Stomach (tissue), 9 donors: ENCODE measurements around the gene LCN1. TPM values are rescaled to one million over a fixed set of nuclear protein-coding genes. Genes with fewer than 3 reads are reported as not detected.

ENCODE experiments used
- DNase-seq, 2 donors: peaks; one replicate each; pipeline versions ENCODE4 v3.0.0 to v3.0.0-alpha.2; 2013 to 2019
- H3K27ac ChIP-seq, 5 donors: fragments of 200-600 bp in 4 of 5; sonication (generic) in 4 of 5; one replicate each; pipeline ENCODE4 v1.5.1; 2013 to 2019; ENCODE audit warnings: mild to moderate bottlenecking in 1 of 5, moderate library complexity in 1 of 5
- H3K27me3 ChIP-seq, 3 donors: fragments of 200-600 bp; sonication (generic); one replicate each; pipeline ENCODE4 v1.5.1; 2017 to 2019; ENCODE audit warnings: mixed run types in 1 of 3
- H3K36me3 ChIP-seq, 4 donors: fragments of 200-600 bp; sonication (generic); 1 replicate in 3 of 4; 2 replicates in 1 of 4; pipeline ENCODE4 v1.5.1; 2016 to 2019
- H3K4me1 ChIP-seq, 4 donors: fragments of 200-600 bp; sonication (generic); one replicate each; pipeline ENCODE4 v1.5.1; 2016 to 2019
- H3K4me3 ChIP-seq, 4 donors: fragments of 200-600 bp; sonication (generic) in 3 of 4; one replicate each; pipeline ENCODE4 v1.5.1; 2016 to 2019; ENCODE audit warnings: mild to moderate bottlenecking in 1 of 4
- H3K9me3 ChIP-seq, 4 donors: fragments of 200-600 bp; sonication (generic); one replicate each; pipeline ENCODE4 v1.5.1; 2016 to 2019
- EP300 ChIP-seq: sonication (generic); formaldehyde crosslinking; IDR thresholded peaks from one replicate; pipeline ENCODE4 v1.6.1; 2017; ENCODE audit warnings: antibody characterized with exemption
- POLR2A ChIP-seq, 4 donors: fragments of 450-650 bp; IDR thresholded peaks; one replicate each; pipeline ENCODE4 v1.6.1; 2016; ENCODE audit warnings: antibody characterized with exemption in 4 of 4, control low read depth in 2 of 4, mild to moderate bottlenecking in 1 of 4, moderate library complexity in 1 of 4
- POLR2AphosphoS5 ChIP-seq, 3 donors: sonication (generic); formaldehyde crosslinking; IDR thresholded peaks; one replicate each; pipeline ENCODE4 v1.6.1; 2016; ENCODE audit warnings: antibody characterized with exemption in 3 of 3
- WGBS, 5 donors: extraction: QIAGEN DNeasy Blood & Tissue Kit in 3 of 5; methylation state at CpG; one replicate each; pipeline versions ENCODE4 v1.1.5 to v1.1.7; 2013 to 2018; 5-methylcytosine and 5-hydroxymethylcytosine counted together
- intact Hi-C: fragments of 100-400 bp; cut with DNase I; formaldehyde crosslinking; loops from one replicate; pipeline ENCODE4 v1.15.1; 2023; ENCODE audit warnings: low total_unique reads
- polyA plus RNA-seq, 3 donors: library from polyadenylated mRNA; stranded (reverse); fragments of 200-250 nt; gene quantifications; one replicate each; pipeline ENCODE4 v1.2.3, GENCODE V29; 2013
- total RNA-seq, 5 donors: library from RNA; depleted of rRNA; stranded (reverse); fragments of >200 nt; gene quantifications; one replicate each; pipeline versions ENCODE4 v1.1.0 to v1.2.3, GENCODE V29; 2014 to 2016
- TF ChIP-seq, protein P1 (sequence below), 7 experiments: fragments of 450-650 bp in 4 of 7; fragments of 200-600 bp in 3 of 7; sonication (generic) in 3 of 7; IDR thresholded peaks; one replicate each; pipeline ENCODE4 v1.5.1; 2016 to 2019; ENCODE audit warnings: antibody characterized with exemption in 7 of 7, control low read depth in 2 of 7, mild to moderate bottlenecking in 1 of 7
- donor health status: healthy with polysubstance abuse.
- donor health status: Bipolar disorder and iron deficiency.
- donor health status: healthy.

LCN1 gene
- total and polyA plus RNA-seq, 8 donors = not detected

DNA sequence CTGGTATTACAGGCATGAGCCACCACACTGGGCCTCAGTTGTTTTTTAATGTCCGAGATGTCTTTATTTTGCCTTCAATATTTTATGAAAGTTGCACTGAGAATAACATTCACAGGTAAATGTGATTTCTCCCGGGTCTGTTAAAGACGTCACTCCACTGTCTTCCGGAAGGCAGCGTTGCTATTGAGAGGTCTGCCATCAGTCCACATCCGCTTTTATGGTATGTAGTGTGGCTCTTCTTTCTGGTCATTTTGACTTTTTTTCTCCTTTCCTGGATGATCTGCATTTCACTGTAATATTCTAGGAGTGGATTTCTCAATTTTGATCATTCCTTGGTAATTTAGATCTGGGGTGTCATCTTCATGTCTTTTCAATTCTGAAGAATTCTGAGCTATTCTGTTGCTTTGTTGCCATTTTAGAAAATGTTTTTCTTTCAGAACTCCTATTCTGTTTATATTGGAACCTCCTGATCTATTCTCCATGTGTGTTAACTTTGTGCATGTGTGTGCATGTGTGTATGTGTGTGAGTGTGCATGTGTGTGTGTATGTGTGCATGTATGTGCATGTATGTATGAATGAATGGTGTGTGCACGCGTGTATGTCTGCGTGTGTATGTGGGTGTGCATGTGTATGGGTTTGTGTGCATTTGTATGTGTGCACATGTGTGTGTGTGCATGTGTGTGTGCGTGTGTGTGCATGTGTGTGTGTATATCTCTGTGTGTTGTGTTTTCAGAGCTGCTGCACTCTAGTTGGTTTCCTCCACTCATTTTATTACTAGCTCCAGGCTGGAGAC, 1.9 kb upstream of the LCN1 start:
- no peaks in the 10 kb centered on the region for H3K36me3 ChIP-seq
- no peaks in the 10 kb centered on the region for H3K4me1 ChIP-seq
- peaks cover 0 to 56% (median 16%) of the 10 kb centered on the region in 3 donors for H3K27me3 ChIP-seq
- 89 to 93% (median 92%) methylated on average over 10 of the region's 10 CpGs for WGBS, 5 donors
- peak in 1 of 2 donors; percentile 3 for DNase-seq
- TF ChIP-seq EP300 = no peak
- TF ChIP-seq, protein P1, sequence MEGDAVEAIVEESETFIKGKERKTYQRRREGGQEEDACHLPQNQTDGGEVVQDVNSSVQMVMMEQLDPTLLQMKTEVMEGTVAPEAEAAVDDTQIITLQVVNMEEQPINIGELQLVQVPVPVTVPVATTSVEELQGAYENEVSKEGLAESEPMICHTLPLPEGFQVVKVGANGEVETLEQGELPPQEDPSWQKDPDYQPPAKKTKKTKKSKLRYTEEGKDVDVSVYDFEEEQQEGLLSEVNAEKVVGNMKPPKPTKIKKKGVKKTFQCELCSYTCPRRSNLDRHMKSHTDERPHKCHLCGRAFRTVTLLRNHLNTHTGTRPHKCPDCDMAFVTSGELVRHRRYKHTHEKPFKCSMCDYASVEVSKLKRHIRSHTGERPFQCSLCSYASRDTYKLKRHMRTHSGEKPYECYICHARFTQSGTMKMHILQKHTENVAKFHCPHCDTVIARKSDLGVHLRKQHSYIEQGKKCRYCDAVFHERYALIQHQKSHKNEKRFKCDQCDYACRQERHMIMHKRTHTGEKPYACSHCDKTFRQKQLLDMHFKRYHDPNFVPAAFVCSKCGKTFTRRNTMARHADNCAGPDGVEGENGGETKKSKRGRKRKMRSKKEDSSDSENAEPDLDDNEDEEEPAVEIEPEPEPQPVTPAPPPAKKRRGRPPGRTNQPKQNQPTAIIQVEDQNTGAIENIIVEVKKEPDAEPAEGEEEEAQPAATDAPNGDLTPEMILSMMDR (IDR thresholded peaks at IDR 0.05) = no peak
- no peak for TF ChIP-seq POLR2A (IDR thresholded peaks at IDR 0.05)
- no peak for TF ChIP-seq POLR2AphosphoS5 (IDR thresholded peaks at IDR 0.05)
- H3K4me3 ChIP-seq = no peak overlapping the region
- H3K27ac ChIP-seq = no peak overlapping the region
- H3K9me3 ChIP-seq = no peaks in the 10 kb centered on the region
- intact Hi-C loops = no loop called here

DNA sequence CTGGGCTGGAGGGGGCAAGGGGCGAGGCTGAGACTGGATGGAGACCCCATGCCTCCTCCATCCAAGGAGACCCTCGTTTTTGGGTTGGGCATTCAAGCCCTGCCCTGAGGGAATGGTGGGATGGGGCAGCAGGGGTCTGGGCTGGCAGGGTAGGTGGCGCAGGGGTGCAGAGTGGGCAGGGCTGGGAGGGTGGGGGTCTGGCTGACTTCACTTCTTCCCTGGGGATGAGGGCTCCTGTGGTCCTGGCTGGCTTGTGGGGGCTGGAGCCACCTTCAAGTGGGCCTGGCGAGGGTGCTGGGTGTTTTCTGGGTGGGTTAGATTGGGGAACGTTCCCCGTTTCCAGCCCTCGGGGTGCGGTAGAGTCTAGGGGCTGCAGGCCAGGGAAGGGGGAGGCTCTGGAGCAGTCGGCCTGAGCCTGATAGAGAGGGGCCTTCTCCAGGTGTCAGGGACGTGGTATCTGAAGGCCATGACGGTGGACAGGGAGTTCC, 412 bp downstream of the LCN1 start:
- Histone ChIP-seq H3K4me1 (no peaks in the 10 kb centered on the region), H3K27ac (no peak overlapping the region), H3K9me3 (no peaks in the 10 kb centered on the region), H3K36me3 (no peaks in the 10 kb centered on the region), H3K4me3 (no peak overlapping the region), H3K27me3 (peaks cover 0 to 59% (median 16%) of the 10 kb centered on the region in 3 donors)
- peak in 1 of 2 donors; percentile 24 for DNase-seq
- 77 to 88% (median 78%) methylated on average over 4 to 11 of the region's 11 CpGs for WGBS, 5 donors
- intact Hi-C loops = no loop called here
- TF ChIP-seq, protein P1 (IDR thresholded peaks at IDR 0.05) = no peak
- TF ChIP-seq POLR2A (IDR thresholded peaks at IDR 0.05) (no peak), POLR2AphosphoS5 (IDR thresholded peaks at IDR 0.05) (no peak), EP300 (no peak)

DNA sequence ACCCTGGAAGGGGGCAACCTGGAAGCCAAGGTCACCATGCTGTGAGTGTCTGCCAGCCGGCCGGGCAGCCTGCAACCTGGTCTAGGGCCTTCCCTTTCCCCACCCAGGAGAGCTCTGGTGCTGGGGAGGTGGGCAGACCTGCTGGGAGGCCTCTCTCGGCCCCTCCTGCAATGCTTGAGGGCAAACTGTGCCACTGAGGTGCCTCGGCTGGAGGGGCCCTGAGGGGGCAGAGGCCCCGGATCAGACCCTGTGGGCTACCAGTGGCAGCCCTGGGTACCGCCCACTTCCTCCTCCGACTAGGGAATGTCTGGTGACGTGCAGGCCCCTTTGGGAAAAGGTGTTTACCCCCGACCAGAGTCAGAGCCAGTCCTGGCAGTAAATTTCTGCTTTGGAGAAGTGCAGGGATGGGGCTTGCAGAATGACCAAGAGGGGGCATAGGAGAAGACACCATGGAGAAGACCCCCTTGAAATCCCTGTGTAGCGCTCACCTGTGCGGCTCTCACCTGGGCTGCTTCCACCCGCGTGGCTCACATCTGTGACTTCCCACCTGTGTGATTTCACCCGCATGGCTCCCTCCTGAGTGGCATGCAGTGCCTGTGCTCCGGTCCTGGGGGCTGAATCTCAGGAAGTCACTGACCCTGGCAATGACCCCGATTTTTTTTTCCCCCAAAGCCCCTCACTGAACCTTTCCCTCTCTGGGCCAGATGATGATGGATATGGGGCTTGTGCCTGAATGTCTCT, 1.1 kb downstream of the LCN1 start:
- peak in 1 of 2 donors; percentile 11 for DNase-seq
- no peak overlapping the region for H3K4me3 ChIP-seq
- H3K9me3 ChIP-seq = no peaks in the 10 kb centered on the region
- H3K4me1 ChIP-seq = no peaks in the 10 kb centered on the region
- H3K36me3 ChIP-seq = no peaks in the 10 kb centered on the region
- intact Hi-C loops = no loop called here
- 62 to 73% (median 66%) methylated on average over 10 to 16 of the region's 16 CpGs for WGBS, 5 donors
- H3K27me3 ChIP-seq = peaks cover 0 to 64% (median 16%) of the 10 kb centered on the region in 3 donors
- no peak overlapping the region for H3K27ac ChIP-seq
- TF ChIP-seq POLR2A (IDR thresholded peaks at IDR 0.05) (no peak), POLR2AphosphoS5 (IDR thresholded peaks at IDR 0.05) (no peak)

DNA sequence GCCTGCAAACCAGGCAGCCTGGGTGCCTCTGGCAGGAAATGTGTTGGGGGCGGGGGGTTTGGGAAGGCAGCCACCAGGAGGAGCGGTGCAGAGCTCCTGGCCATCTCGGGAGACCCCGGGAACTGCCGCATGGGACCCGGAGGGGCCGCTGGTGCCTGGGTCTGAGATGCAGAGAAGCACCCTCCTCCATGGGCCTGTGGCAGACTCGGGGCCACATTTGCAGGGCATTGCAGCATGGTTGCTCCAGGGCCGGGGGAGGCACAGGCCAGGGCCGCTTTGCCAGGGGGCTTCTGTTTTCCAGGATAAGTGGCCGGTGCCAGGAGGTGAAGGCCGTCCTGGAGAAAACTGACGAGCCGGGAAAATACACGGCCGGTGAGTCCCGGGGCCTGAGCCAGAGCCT, 1.7 kb downstream of the LCN1 start:
- H3K36me3 ChIP-seq = no peaks in the 10 kb centered on the region
- TF ChIP-seq POLR2AphosphoS5 (IDR thresholded peaks at IDR 0.05) (no peak), POLR2A (IDR thresholded peaks at IDR 0.05) (no peak), EP300 (no peak)
- TF ChIP-seq, protein P1 (IDR thresholded peaks at IDR 0.05) = no peak
- H3K27me3 ChIP-seq = peaks cover 0 to 68% (median 16%) of the 10 kb centered on the region in 3 donors
- DNase-seq = peak in 1 of 2 donors; percentile 16
- no peaks in the 10 kb centered on the region for H3K4me1 ChIP-seq
- H3K4me3 ChIP-seq = no peak overlapping the region
- no peak overlapping the region for H3K27ac ChIP-seq
- intact Hi-C loops = no loop called here
- H3K9me3 ChIP-seq = no peaks in the 10 kb centered on the region
- 58 to 74% (median 70%) methylated on average over 17 of the region's 17 CpGs for WGBS, 5 donors
